Esophagus muscularis mucosa (tissue), 4 donors: ENCODE measurements around the gene RRP8. TPM values are rescaled to one million over a fixed set of nuclear protein-coding genes. Genes with fewer than 3 reads are reported as not detected.
A peak's percentile ranks its signal among the peaks of the same experiment; 100 is the strongest.

Source experiments
- DNase-seq: peaks from one replicate; pipeline ENCODE4 v3.0.0-alpha.2; 2017; ENCODE audit errors: extremely low spot score
- H3K27ac ChIP-seq, 4 donors: fragments of 200-600 bp; sonication (generic); replicated peaks in 1 of 4; 1 replicate in 3 of 4; 2 replicates in 1 of 4; pipeline ENCODE4 v1.5.1; 2016 to 2019; ENCODE audit warnings: mild to moderate bottlenecking in 1 of 4
- H3K27me3 ChIP-seq, 4 donors: fragments of 200-600 bp; sonication (generic); one replicate each; pipeline versions ENCODE4 v1.5.1 to v1.6.0; 2016 to 2019
- H3K36me3 ChIP-seq, 4 donors: fragments of 200-600 bp; sonication (generic); one replicate each; pipeline ENCODE4 v1.5.1; 2016 to 2019
- H3K4me1 ChIP-seq, 4 donors: fragments of 200-600 bp; sonication (generic); one replicate each; pipeline ENCODE4 v1.5.1; 2016 to 2019
- H3K4me3 ChIP-seq, 4 donors: fragments of 200-600 bp; sonication (generic); 1 replicate in 2 of 4; 2 replicates in 2 of 4; pipeline ENCODE4 v1.5.1; 2016 to 2019; ENCODE audit warnings: mild to moderate bottlenecking in 4 of 4, moderate library complexity in 1 of 4
- H3K9me3 ChIP-seq, 4 donors: fragments of 200-600 bp; sonication (generic); 1 replicate in 3 of 4; 2 replicates in 1 of 4; pipeline ENCODE4 v1.5.1; 2016 to 2019
- CTCF ChIP-seq, 3 experiments: fragments of 200-600 bp in 2 of 3; fragments of 450-650 bp in 1 of 3; sonication (generic) in 2 of 3; IDR thresholded peaks; one replicate each; pipeline ENCODE4 v1.5.1; 2017 to 2019; ENCODE audit warnings: antibody characterized with exemption in 3 of 3, mild to moderate bottlenecking in 2 of 3, moderate library complexity in 1 of 3
- EP300 ChIP-seq: sonication (generic); formaldehyde crosslinking; IDR thresholded peaks from one replicate; pipeline ENCODE4 v1.6.1; 2017; ENCODE audit warnings: antibody characterized with exemption
- POLR2A ChIP-seq: fragments of 450-650 bp; IDR thresholded peaks from one replicate; pipeline ENCODE4 v1.6.1; 2017; ENCODE audit warnings: antibody characterized with exemption, moderate library complexity, mild to moderate bottlenecking, low read depth
- POLR2AphosphoS5 ChIP-seq, 2 donors: sonication (generic); formaldehyde crosslinking; IDR thresholded peaks; one replicate each; pipeline ENCODE4 v1.6.1; 2017; ENCODE audit warnings: antibody characterized with exemption in 2 of 2
- WGBS: methylation state at CpG from one replicate; pipeline ENCODE4 v1.1.5; 2018; 5-methylcytosine and 5-hydroxymethylcytosine counted together
- intact Hi-C: fragments of 100-400 bp; cut with DNase I; formaldehyde crosslinking; loops from one replicate; pipeline ENCODE4 v1.15.1; 2023
- total RNA-seq, 4 donors: library from RNA; depleted of rRNA; stranded (reverse); fragments of >200 nt; gene quantifications; one replicate each; pipeline versions ENCODE4 v1.1.0 to v1.2.1, GENCODE V29; 2016

Gene RRP8
- total RNA-seq, 4 donors from 2014 or later, result 12.4 to 34.0 (median 27.0) TPM

GRCh38 chr11:6588018-6588417 lies 15.4 kb downstream of the RRP8 start:
- no peak overlapping the region for H3K27ac ChIP-seq
- H3K9me3 ChIP-seq, result peaks cover 0 to 16% (median 0%) of the 10 kb centered on the region in 4 donors
- no peaks in the 10 kb centered on the region for H3K27me3 ChIP-seq
- no peak overlapping the region for H3K4me3 ChIP-seq
- TF ChIP-seq CTCF (IDR thresholded peaks at IDR 0.05) (no peak), POLR2AphosphoS5 (IDR thresholded peaks at IDR 0.05) (no peak), EP300 (no peak), POLR2A (no peak)
- DNase-seq, result no peak
- intact Hi-C loops, result no loop called here
- H3K36me3 ChIP-seq, result peaks cover 0 to 40% (median 7%) of the 10 kb centered on the region in 4 donors
- peaks cover 8 to 13% (median 11%) of the 10 kb centered on the region in 4 donors for H3K4me1 ChIP-seq
- WGBS, result 100% methylated on average over 1 of the region's 1 CpG

- TF ChIP-seq POLR2A, result no peak
- intact Hi-C loops, result no loop called here
- peak; percentile 47 for DNase-seq
- Histone ChIP-seq H3K27ac (no peak overlapping the region), H3K27me3 (no peaks in the 10 kb centered on the region), H3K4me1 (peaks cover 6 to 13% (median 9%) of the 10 kb centered on the region in 4 donors), H3K4me3 (no peak overlapping the region), H3K36me3 (peaks cover 0 to 37% (median 6%) of the 10 kb centered on the region in 4 donors), H3K9me3 (peaks cover 0 to 17% (median 0%) of the 10 kb centered on the region in 4 donors)
- WGBS, result 86% methylated on average over 10 of the region's 11 CpGs
Measured at GRCh38 chr11:6587360-6587953, 16.0 kb downstream of the RRP8 start.

DNA sequence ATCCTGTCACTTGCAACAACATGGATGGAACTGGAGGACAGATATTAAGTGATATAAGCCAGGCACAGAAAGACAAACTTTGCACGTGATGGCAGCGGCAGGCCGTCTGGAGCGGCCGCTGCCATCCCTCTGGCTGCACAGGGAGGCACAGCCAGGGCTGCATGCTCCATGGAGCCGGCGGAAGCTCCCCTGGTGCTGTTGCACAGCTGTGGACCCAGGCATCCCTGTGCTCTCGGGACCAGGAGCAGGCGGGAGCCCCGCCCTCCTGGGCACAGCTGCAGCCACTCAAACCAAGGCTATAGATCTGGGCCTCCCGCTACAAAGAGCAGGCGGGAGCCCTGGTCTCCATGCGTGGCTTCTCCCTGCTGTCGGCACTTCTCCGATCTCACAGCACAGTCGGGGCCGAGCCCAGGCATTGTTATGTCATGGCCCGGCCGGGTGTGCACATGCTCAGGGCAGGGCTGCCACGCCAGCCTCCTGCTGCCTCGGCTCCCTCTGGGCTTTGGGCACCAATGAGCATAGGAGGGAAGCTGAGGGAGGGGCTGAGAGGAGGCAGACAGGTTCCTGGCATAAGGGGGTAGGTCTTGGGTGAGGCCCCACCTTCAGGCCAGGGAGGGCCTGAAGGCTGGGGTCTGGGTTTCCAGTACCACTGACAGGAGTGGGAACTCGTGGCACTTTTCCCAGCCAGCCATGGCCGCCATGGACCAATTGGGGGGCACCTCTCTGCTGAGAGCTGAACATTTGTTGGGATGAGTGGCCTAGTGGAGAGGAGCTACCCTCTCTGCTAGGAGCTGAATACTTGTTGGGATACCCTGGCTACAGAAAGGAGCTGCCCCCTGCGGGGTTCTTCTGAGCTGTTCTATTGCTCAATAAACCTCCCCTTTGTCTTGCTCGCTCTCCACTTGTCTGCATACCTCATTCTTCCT lies 16.7 kb downstream of the RRP8 start:
- H3K27me3 ChIP-seq, result no peaks in the 10 kb centered on the region
- intact Hi-C loops, result no loop called here
- H3K4me3 ChIP-seq, result no peak overlapping the region
- H3K36me3 ChIP-seq, result peaks cover 0 to 29% (median 2%) of the 10 kb centered on the region in 4 donors
- H3K4me1 ChIP-seq, result peaks cover 6 to 13% (median 9%) of the 10 kb centered on the region in 4 donors
- no peak for TF ChIP-seq EP300
- no peak for TF ChIP-seq CTCF (IDR thresholded peaks at IDR 0.05)
- TF ChIP-seq POLR2AphosphoS5 (IDR thresholded peaks at IDR 0.05), result no peak
- no peak for TF ChIP-seq POLR2A
- WGBS, result 86% methylated on average over 13 of the region's 25 CpGs
- DNase-seq, result peak; percentile 89
- peak overlapping the region in 1 of 4 donors; percentile 5 for H3K27ac ChIP-seq
- H3K9me3 ChIP-seq, result peaks cover 0 to 17% (median 0%) of the 10 kb centered on the region in 4 donors

GRCh38 chr11:6584528-6584927 lies 18.9 kb downstream of the RRP8 start:
- intact Hi-C loops, result no loop called here
- peaks cover 6 to 16% (median 9%) of the 10 kb centered on the region in 4 donors for H3K4me1 ChIP-seq
- no peak overlapping the region for H3K4me3 ChIP-seq
- peaks cover 0 to 17% (median 0%) of the 10 kb centered on the region in 4 donors for H3K9me3 ChIP-seq
- TF ChIP-seq POLR2A (no peak), EP300 (no peak), CTCF (IDR thresholded peaks at IDR 0.05) (no peak)
- H3K27ac ChIP-seq, result no peak overlapping the region
- H3K36me3 ChIP-seq, result peaks cover 0 to 34% (median 0%) of the 10 kb centered on the region in 4 donors
- DNase-seq, result no peak
- 87% methylated on average over 4 of the region's 4 CpGs for WGBS
- no peaks in the 10 kb centered on the region for H3K27me3 ChIP-seq

GRCh38 chr11:6583584-6583983 lies 19.8 kb downstream of the RRP8 start:
- intact Hi-C loops, result no loop called here
- WGBS, result 97% methylated on average over 1 of the region's 1 CpG
- H3K36me3 ChIP-seq, result peaks cover 0 to 33% (median 0%) of the 10 kb centered on the region in 4 donors
- DNase-seq, result no peak
- H3K27me3 ChIP-seq, result no peaks in the 10 kb centered on the region
- H3K4me1 ChIP-seq, result peaks cover 6 to 16% (median 9%) of the 10 kb centered on the region in 4 donors
- no peak overlapping the region for H3K4me3 ChIP-seq
- TF ChIP-seq EP300 (no peak), POLR2A (no peak), POLR2AphosphoS5 (IDR thresholded peaks at IDR 0.05) (no peak), CTCF (IDR thresholded peaks at IDR 0.05) (no peak)
- peaks cover 0 to 17% (median 0%) of the 10 kb centered on the region in 4 donors for H3K9me3 ChIP-seq
- H3K27ac ChIP-seq, result no peak overlapping the region
